Measurements from ENCODE around the gene ABLIM1. TPM values are rescaled to one million over a fixed set of nuclear protein-coding genes. Genes with fewer than 3 reads are reported as not detected.

ABLIM1 gene
- total RNA-seq, 1 donor from 2014 or later: 105 TPM

- no peaks in the 10 kb centered on the region for H3K27me3 Mint-ChIP-seq (ENCODE audit: low read depth)
- H3K27ac Mint-ChIP-seq: peak overlapping the region; percentile 39
- peaks cover 37% of the 10 kb centered on the region for H3K4me1 Mint-ChIP-seq
- no peak overlapping the region for H3K4me3 Mint-ChIP-seq
- no peak for DNase-seq (ENCODE audit: low spot score in 2 of 2, unreplicated experiment in 2 of 2)
- H3K9me3 Mint-ChIP-seq: no peaks in the 10 kb centered on the region
- TF ChIP-seq CTCF (IDR thresholded peaks at IDR 0.05; ENCODE audit: unreplicated experiment): no peak
- no peaks in the 10 kb centered on the region for H3K36me3 Mint-ChIP-seq
These were observed 19.1 kb downstream of the ABLIM1 start for GRCh38 chr10:114638821-114639625.

- no peak overlapping the region for H3K4me3 Mint-ChIP-seq
- no peak for DNase-seq (ENCODE audit: low spot score in 2 of 2, unreplicated experiment in 2 of 2)
- no peaks in the 10 kb centered on the region for H3K36me3 Mint-ChIP-seq
- peaks cover 17% of the 10 kb centered on the region for H3K27me3 Mint-ChIP-seq (ENCODE audit: low read depth)
- H3K27ac Mint-ChIP-seq: peak overlapping the region; percentile 97
- TF ChIP-seq CTCF (IDR thresholded peaks at IDR 0.05; ENCODE audit: unreplicated experiment): no peak
- H3K9me3 Mint-ChIP-seq: no peaks in the 10 kb centered on the region
- peaks cover 65% of the 10 kb centered on the region for H3K4me1 Mint-ChIP-seq
These were observed 22.1 kb downstream of the ABLIM1 start for GRCh38 chr10:114635797-114636550.

GRCh38 chr10:114635101-114635500 lies 23.0 kb downstream of the ABLIM1 start:
- Mint-ChIP-seq H3K4me3 (no peak overlapping the region), H3K9me3 (no peaks in the 10 kb centered on the region), H3K27ac (peak overlapping the region; percentile 97), H3K36me3 (no peaks in the 10 kb centered on the region), H3K4me1 (peaks cover 73% of the 10 kb centered on the region), H3K27me3 (ENCODE audit: low read depth) (peaks cover 26% of the 10 kb centered on the region)
- DNase-seq (ENCODE audit: low spot score in 2 of 2, unreplicated experiment in 2 of 2): no peak
- no peak for TF ChIP-seq CTCF (IDR thresholded peaks at IDR 0.05; ENCODE audit: unreplicated experiment)

GRCh38 chr10:114634609-114634979 lies 23.5 kb downstream of the ABLIM1 start:
- Mint-ChIP-seq H3K27me3 (ENCODE audit: low read depth) (peaks cover 27% of the 10 kb centered on the region), H3K9me3 (no peaks in the 10 kb centered on the region), H3K36me3 (no peaks in the 10 kb centered on the region), H3K27ac (peak overlapping the region; percentile 97), H3K4me3 (no peak overlapping the region), H3K4me1 (peaks cover 73% of the 10 kb centered on the region)
- TF ChIP-seq CTCF (IDR thresholded peaks at IDR 0.05; ENCODE audit: unreplicated experiment): no peak
- DNase-seq (ENCODE audit: low spot score in 2 of 2, unreplicated experiment in 2 of 2): peak; percentile 33 to 58

- no peak for DNase-seq (ENCODE audit: low spot score in 2 of 2, unreplicated experiment in 2 of 2)
- no peak for TF ChIP-seq CTCF (IDR thresholded peaks at IDR 0.05; ENCODE audit: unreplicated experiment)
- Mint-ChIP-seq H3K9me3 (no peaks in the 10 kb centered on the region), H3K27ac (peak overlapping the region; percentile 88), H3K4me3 (peak overlapping the region; percentile 36), H3K27me3 (ENCODE audit: low read depth) (peaks cover 33% of the 10 kb centered on the region), H3K4me1 (peaks cover 62% of the 10 kb centered on the region), H3K36me3 (no peaks in the 10 kb centered on the region)
These were observed 25.0 kb downstream of the ABLIM1 start for GRCh38 chr10:114632869-114633715.
